MV-4-11 (cell line): ENCODE results near the gene PRKN.
"Not testable (repeated sequence)": the region's sequence is repeated elsewhere in the genome, so short reads cannot be mapped to it uniquely, and the experiment has no call there.

Experiments used
- DNase-seq: peaks from one replicate; lab custom pipeline; 2025; lab: John Stamatoyannopoulos, UW

PRKN gene

DNA sequence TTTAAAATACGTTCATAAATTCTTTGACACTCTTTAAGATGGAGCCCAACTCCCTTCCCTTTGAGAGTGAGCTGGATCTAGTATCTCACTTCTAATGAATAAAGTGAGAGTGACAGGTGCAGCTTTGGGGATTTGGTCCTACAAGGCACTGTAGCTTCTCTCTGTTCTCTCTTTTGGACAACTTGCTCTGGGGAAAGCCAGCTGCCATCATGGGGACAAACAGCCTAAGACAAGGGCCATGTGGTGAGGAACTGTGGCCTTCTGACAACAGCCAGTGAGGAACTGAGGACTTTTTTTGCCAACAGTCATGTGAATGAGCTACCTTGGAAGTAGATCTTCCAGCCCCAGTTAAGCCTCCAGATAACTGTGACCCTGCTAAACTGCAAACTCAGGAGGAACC, 1180.9 kb downstream of the PRKN start:
- DNase-seq, result peak; percentile 77

DNA sequence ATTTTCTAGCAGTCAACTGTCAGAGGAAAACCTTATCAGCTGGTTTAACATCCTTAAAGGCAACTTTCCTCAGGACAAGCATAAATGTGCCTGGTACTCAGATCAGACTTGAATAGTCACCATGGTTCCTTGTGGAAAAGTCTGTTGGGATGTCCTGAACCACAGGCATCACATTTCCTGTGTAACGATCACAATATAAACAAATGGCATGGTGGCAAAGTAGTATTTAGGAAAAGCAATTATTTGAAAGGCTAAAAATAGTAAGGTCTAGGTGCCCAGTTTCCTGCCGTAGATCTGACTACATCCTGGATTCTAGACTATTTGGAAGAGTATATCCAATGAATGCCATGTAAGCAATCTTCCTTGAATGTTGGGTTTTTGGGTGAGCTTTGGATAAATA, 1181.8 kb downstream of the PRKN start:
- DNase-seq, result no peak

- no peak for DNase-seq
Measured at GRCh38 chr6:161544801-161545480, 1182.6 kb downstream of the PRKN start.

DNA sequence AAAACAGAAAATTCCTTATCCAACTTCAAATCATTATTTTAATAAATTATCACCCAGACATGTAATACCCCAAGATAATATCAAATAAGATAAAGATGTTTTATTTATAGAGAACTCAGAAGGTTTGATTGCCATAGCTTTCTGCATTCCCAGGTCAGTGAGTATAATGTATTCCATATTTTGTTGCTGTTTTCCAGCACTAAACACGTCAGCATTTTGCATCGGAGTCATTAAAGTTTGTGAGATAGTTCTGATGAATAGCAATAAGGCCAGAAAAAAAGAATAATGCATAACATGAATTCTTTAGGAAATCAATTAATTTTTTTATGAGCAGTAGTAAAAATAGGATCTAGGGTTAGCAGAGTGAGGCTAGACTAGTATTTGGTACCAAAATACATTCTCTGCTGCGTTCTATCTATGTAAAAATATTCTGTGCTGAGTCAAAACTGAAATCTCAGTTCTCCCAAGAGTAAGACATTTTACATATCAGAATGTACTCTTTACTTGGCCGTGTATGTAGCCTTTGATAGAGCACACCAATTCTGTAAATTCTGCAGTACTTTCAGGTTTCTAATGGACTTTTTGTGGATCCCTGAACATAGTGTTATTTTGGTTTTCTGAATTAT, 1183.8 kb downstream of the PRKN start:
- DNase-seq, result no peak

- DNase-seq, result no peak
Measured at GRCh38 chr6:161542346-161542980, 1185.1 kb downstream of the PRKN start.

DNA sequence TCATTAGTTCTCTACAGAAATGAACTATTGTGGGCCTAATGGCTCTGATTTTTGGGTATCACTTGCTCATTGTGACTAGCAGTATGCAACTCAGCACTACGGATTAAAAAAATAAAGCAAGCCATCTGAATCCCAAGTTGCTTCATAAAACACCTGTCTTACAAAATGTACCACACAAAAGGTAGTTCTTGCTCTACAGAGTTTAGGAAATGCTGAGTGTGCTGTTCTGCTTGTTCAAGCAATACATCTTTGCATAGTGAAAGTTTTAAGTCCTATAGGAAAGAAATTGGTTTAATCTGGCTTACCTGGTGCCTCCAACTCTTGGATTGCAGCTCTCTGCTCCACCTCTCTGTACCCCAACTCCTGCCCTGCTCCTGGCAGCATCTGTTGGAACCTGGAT, 1187.0 kb downstream of the PRKN start:
- no peak for DNase-seq

DNA sequence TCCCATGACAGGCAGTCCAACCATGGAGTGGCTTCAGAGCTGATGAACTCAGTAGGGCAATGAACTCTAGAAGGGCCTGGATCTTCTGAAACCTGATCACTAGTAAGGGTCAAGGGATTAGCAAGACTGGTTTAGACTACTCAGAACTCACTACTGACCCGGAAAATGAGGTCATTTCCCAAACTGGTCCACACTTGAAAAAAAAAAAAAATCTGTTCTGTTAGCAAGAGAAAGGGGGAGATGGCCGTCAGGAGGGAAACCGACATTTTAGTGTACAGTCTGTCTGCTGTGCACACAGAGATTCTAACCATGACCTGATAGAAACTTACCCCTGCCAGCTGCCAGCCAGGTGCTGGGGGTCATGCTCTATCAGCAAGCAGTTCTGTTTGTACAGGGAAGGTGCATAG, 1191.3 kb downstream of the PRKN start:
- peak; percentile 17 for DNase-seq

GRCh38 chr6:161534264-161534873, 1193.2 kb downstream of the PRKN start:
- DNase-seq, result no peak

- no peak for DNase-seq
Measured at GRCh38 chr6:161533266-161533665, 1194.3 kb downstream of the PRKN start.

- DNase-seq, result no peak
Measured at GRCh38 chr6:161532536-161532935, 1195.0 kb downstream of the PRKN start.

- no peak for DNase-seq
Measured at GRCh38 chr6:161526794-161527193, 1200.8 kb downstream of the PRKN start.

- no peak for DNase-seq
Measured at GRCh38 chr6:161523362-161523761, 1204.2 kb downstream of the PRKN start.

- no peak for DNase-seq
Measured at GRCh38 chr6:161522276-161522675, 1205.3 kb downstream of the PRKN start.

DNA sequence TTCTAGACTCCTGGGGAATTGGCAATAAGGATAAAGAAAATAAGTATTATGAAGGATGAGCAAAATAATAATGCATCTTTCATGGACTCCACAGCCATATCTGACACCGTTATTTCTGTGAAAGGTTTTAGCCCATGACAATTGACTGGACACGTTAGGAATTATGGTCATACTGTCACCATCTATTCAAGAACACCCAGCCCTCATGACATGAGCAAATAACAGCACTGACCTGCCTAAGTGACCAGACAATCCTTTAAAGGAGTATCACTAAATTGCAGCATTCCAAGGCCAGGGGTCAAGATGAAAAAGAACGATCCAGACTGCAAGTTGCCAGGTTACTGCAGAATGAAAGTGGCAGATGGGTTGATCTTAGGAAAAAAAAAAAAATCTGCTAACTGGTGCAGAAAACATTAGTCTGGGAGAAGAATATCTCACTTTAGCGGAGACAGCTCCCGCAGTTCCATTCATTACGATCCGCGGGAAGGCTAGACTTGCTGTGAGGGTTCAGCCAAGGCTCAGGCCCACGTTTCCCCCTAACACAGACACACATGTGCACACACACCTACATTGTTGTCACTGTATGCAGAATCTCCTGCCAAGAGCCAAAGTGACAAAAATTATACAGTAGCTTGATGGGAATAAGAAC, 1216.0 kb downstream of the PRKN start:
- no peak for DNase-seq

GRCh38 chr6:161508341-161508740, 1219.2 kb downstream of the PRKN start:
- DNase-seq, result no peak

DNA sequence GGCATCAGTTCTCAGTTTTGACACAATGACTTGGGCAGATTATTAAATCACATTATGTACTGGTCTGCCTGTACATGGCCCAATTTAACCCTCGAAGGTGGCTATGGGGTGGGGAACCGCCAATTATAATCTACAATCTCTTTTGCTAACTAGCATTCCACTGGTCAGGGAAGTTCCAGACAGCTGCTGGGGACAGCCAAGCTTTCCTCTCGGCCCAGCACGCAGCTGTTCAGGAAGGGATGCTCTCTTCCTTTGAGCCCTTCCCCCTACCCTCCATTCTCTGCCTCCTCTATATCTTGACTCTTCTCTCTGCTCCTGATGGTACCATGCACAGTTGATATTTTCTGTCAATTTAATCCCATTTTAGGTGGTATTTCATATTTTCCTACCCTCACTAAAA, 1220.2 kb downstream of the PRKN start:
- DNase-seq, result no peak

GRCh38 chr6:161503570-161503969, 1224.0 kb downstream of the PRKN start:
- DNase-seq, result no peak

GRCh38 chr6:161498881-161499280, 1228.7 kb downstream of the PRKN start:
- no peak for DNase-seq

GRCh38 chr6:161498359-161498758, 1229.2 kb downstream of the PRKN start:
- DNase-seq, result no peak

DNA sequence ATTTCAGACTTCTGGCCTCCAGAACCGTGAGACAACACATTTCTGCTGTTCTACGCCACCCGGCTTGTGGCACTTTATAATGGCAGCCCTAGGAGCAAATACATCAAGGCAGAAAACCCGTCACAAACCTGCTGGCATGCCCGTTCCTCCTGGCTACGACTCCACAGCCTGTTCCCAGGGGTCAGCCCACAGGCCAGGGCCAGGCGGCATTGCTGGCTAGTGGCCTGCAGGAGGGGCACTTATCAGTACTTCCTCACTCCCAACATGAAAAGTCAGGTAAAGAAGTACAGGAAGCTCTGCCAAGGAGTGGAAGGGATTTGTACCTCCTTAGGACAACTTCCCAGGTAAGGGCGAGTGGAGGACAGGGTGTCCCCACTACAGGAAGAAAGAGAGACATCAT, 1230.6 kb downstream of the PRKN start:
- no peak for DNase-seq

- DNase-seq, result not testable (repeated sequence)
Measured at GRCh38 chr6:161496271-161496670, 1231.3 kb downstream of the PRKN start.

GRCh38 chr6:161494566-161494965, 1233.0 kb downstream of the PRKN start:
- no peak for DNase-seq
